NCI-H345 treated with DMSO at 0.1 percent for 48 hours (cell line): Measurements from ENCODE around the gene TBL1X.
"Not testable (repeated sequence)": the region's sequence is repeated elsewhere in the genome, so short reads cannot be mapped to it uniquely, and the experiment has no call there.

Experiments
- DNase-seq: peaks from one replicate; lab custom pipeline; 2025; ENCODE audit not compliant: unreplicated experiment; lab: John Stamatoyannopoulos, UW

The TBL1X gene

DNA sequence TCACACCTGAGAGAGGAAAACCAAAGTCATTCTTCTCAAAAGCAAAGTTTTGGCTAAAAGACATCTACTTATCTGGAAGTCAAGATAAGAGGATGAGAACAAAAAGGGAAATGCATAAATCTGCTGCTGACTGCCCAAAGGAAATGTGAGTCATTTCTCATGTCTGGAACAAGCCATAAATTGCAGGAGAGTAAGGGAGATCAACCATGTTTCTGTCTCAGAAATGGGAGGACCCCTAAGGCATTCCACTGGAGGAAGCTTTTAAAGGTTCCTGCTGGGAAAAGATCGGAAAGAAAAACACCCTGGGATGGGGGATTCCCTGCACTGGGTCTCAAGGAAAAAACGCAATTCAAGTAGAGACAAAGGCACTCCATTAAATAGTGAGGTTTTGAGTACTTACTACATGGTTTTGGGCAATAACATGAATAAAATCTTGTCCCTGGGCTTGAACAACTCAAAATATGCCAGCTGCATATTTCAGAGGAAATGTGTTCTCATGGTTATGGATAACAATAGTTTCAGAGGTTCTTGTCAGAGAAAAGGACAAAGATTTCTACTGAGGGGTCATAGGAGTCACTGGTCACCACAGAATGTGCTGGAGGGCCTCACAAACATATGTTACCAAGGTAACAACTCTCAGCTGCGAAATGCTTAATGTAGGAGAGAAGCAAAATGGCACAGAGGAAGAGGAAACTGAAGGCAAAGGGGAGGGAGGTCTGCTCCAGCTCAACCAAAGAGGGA, 281.5 kb downstream of the TBL1X start:
- DNase-seq: no peak

DNA sequence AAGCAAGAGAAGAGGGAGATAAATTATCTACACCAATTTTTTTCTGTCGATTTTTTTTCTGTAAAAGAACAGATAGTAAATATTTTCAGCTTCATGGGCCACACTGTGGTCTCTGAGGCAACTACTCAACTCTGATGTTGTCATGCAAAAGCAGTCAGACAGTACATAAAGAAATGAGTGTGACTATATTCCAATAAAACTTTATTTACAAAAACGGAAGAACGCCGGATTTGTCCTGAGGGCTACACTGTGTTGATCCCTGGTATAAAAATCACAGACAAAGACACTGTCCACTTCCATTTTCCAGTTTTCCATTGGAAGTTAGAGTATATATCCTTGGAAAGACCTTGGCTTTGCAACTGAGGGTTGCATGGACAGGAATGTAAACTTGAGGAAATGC, 282.8 kb downstream of the TBL1X start:
- no peak for DNase-seq

DNA sequence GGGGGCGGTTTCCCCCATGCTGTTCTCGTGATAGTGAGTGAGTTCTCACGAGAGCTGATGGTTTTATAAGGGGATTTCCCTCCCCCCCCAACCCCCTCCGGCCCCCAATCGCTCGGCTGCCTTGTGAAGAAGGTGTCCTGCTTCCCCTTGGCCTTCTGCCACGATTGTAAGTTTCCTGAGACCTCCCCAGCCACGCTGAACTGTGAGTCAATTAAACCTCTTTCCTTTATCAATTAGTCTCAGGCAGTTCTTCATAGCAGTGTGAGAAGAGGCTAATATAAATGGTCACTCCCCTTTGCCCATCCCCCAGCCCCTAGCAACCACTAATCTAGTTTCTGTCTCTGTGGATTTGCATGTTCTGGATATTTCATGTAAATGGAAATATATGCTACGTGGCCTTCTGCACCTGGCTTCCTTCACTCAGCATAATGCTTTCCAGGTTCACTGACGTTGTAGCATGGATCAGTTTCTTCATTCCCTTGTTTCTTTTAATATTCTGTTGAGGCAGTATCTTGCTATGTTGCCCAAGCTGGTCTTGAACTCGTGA, 284.4 kb downstream of the TBL1X start:
- DNase-seq: no peak

DNA sequence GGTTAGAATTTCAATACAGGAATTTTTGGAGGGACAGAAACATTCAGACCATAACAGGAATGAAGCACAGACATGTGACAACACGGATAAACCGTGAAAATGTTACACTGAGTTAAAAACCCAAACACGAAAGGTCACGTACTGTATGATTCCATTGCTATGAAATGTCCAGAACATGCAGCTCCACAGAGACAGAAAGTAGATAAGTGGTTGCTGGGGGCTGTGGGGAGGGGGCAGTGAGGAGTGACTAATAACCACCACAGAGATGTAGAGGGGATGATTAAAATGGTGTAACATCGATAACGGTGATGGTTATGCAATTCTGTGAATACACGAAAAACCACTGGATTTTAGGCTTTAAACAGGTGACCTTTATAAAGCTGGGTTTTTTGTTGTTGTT, 292.5 kb downstream of the TBL1X start:
- no peak for DNase-seq

DNA sequence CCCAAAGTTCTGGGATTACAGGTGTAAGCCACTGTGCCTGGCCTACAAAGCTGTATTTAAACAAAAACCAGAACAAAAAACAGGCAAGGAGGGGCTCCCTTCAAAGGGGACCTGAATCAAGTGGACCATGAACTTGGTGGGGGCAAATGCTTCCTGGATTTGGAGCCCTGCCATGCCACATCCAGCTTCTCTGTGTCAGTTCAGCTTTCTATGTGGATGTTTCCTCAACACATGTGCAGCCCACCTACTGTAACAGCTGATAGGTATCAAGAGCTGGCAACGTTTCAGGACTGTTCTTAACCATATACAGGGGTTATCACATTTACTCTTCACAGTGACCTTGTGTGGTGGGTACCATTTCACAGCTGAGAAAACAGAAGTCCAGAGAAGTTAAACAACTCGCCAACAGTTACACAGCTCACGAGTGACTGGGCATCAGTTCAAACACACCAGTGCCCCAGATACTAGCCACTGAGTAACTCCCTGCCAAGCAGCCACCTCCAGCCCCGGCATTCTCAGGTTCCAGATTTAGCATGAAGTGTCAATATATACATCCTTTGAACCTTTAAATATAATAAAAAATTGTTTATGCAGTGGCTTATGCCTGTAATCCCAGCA, 293.3 kb downstream of the TBL1X start:
- DNase-seq: no peak

DNA sequence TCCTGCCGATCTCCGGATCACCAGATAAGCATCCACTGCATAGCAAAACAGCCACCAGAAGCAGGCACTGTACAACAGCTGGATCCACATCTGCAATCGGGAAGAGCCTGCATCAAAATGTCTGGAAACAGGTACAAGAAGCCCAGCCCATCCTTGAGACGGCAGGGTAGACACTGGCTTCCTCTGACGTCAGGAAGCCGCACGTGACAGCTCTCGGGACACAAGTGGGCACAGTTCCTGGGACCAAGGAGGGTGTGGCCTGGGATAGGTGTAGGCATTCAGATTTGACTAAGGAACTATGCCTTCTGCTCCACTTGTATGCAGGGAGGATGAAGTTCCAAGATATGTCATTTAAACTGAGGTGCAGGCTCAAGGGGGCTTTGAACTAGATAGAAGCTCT, 294.5 kb downstream of the TBL1X start:
- no peak for DNase-seq

DNA sequence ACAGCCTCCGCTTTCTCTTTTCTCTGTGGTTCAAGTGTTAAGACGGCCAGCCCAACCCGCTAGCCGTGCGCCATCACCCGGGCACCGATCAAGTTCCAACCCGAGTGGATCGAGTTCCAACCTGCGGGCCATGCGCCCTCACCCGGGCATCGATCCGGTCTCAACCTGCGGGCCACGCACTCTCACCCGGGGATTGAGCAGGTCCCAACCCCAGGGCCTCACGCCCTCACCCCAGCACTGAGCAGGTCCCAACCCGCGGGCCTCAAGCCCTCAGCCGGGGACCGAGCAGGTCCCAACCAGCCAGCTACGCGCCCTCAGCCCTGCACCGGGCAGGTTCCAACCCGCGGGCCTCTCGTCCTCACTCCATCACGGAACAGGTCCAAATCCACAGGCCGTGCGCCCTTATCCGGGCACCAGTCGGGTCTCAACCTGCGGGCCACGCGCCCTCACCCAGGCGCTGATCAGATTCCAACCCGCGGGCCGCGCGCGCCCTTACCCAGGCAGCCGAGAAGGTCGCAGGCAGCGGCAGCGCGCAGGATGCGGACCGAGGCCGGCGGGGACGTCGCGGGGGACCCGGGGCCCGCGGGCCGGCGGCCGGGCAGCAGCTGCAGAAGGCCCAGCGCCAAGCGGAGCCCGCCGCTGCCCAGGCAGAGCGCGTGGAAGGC, 300.3 kb downstream of the TBL1X start:
- DNase-seq: no peak

DNA sequence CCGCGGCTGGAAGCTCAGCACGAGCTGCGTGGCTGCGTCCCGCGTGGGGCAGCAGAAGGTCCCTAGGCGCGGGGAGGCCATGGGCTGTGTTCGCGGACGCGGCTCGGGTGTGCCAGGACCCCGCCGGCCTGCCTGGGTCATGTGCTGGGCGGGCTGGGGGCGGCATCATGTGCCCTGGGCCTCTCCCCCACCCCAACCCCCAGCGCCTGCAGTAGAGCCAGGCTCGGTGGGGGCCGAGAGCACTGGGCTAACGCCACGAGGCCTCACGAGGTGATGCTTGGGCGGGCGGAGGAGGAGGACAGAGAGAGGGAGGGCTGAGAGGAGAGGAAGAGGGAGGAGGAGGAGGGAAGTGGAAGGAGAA, 300.9 kb downstream of the TBL1X start, which contains the start of gene GPR143:
GPR143 (minus strand) TSS at position 111 of the 361 bp plus-strand sequence; CDS start at position 81, 30 bp downstream.
- no peak for DNase-seq

DNA sequence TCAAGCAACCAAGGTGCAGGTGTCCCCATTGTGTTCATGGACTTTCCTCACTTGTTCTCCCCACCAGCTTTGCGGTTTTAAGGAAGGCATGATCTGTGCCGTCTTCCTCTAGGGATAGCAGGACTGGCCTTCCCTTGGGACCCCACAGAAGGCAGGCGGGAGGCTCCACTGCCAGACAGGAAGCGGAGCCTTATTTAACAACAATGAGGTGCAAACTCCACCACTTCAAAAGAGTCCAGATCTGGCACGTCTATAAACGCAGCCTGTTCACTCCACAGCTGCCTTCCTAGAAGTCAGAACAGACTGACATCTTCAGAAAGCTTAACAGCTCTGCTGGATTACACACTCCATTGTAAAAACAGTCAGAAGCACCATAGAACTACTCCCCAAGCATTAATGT, 302.5 kb downstream of the TBL1X start:
- no peak for DNase-seq

DNA sequence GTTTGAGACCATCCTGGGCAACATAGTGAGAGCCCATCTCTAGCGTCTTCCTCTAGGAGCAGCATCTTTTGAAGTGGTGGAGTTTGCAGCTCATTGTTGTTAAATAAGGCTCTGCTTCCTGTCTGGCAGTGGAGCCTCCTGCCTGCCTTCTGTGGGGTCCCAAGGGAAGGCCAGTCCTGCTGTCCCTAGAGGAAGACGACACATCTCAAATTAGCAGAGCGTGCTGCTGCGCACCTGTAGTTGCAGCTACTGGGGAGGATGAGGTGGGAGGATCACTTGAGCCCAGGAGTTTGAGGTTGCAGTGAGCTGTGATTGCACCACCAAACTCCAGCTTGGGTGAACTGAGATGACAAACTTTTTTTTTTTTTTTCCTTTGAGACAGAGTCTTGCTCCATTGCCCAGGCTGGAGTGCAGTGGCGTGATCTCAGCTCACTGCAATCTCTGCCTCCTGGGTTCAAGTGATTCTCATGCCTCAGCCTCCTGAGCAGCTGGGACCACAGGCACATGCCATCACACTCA, 303.5 kb downstream of the TBL1X start:
- not testable (repeated sequence) for DNase-seq

DNA sequence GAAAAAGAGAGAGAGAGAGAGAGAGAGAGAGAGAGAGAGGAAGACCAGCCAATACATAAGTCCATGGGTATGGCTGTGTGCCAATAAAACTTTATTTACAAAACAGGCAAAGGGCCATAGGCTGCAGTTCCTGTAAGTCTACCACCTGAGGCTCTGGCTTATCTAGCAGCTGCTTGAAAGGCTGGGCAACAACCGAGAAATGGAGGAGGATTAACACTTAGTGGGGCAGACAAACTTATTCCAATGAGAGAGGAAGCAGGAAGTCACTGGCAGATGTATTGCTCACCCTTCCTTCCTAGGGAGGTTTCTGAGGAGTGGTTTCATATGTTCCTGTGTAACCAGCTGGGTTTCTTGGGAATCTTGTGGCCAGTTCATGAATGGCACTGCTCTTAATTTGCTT, 305.5 kb downstream of the TBL1X start:
- DNase-seq: no peak

DNA sequence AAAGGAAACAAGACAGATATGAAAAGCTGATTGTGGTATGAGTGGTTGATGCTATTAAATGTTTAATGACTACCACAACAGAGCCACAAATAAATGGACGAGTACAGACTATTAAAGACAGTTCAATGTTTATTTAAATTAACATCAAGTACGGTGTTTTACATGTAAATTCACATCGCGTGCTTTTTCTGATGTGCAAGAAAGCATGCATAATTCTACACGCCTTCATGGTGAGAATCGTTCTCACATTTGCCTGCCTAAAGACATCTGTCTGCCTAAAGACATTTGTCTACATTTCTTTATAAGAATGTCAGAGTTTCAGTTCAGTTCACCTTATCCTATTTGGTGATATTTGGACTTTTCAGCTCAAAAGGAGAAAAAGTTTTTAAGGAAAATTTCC, 308.1 kb downstream of the TBL1X start:
- DNase-seq: no peak

DNA sequence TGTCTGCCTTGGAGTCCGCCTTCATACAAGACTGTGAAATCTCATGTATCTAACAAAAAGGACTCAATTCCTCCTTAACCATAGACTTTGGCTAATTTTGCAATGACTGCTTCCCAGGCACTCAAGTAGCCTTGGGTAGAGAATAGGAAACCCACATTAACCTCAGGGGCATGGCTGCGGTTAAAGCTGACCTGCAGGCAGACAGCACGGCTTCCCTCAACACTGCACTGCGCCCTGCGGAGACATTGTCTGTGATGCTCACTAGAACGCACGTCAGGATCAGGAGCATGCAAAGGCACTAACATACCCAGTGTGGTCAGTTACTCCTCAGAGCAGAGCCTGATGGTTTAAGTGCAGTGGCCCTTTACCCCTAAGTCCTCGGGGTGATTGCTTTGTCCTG, 311.1 kb downstream of the TBL1X start:
- DNase-seq: no peak

DNA sequence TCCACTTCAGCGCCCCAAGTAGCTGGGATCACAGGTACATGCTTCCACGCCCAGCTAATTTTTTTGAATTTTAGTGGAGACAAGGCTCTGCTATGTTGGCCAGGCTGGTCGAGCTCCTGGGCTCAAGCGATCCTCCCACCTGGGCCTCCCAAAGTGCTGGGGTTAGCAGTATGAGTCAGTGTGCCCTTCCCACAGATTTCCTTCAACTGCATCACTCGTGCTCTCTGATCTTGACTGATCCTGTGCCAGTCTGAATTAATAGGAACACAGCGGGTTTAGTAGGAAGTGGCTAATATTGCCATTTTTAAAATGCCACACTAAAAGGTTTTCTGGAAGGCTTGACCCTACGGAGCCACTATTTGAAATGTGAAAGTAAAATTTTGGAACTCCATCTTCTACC, 317.1 kb downstream of the TBL1X start:
- no peak for DNase-seq

DNA sequence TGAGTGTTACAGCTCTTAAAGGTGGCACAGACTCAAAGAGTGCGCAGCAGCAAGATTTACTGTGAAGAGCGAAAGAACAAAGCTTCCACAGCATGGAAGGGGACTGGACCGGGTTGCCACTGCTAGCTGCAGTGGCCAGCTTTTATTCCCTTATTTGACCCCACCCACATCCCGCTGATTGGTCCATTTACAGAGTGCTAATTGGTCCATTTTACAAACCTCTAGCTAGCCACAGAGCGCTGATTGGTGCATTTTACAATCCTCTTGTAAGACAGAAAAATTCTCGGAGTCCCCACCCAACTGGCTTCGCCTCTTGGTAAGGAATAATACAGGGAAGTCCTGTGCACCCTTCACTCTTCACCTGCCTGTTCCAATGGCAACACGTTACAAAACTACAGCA, 319.5 kb downstream of the TBL1X start:
- DNase-seq: no peak

DNA sequence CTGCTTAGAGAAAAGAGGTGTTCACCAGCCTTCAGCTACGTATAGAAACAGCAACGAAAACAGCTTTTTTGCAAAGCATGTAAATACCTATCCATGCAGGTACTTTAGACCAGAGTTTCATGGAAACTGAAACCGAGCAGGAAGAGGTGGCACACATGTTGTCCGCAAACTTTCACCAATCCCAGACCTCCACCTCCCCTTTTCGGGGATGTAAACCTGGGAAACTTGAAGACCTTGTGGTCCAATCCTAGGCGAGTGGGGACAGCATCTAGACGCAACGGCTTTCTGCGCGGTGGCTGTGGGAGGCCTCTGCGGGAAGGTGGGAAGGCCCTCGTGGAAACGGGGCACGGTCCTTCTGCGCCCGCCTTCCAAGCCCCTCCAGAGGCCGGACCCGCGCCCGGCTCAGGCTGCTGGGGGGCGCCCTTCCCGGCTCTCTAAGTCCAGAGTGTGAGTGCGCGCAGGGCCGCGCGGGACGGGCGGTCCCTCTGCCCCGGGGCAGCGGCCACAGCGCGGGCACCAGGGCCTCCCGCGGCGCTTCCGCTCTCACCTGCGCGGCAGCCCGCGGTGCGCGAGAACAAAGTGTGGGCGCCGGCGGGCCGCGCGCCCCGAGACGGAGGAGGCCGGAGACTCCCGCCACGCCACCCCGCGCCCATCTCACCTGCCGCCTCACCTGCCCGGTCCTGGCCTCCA, 320.5 kb downstream of the TBL1X start:
- no peak for DNase-seq

DNA sequence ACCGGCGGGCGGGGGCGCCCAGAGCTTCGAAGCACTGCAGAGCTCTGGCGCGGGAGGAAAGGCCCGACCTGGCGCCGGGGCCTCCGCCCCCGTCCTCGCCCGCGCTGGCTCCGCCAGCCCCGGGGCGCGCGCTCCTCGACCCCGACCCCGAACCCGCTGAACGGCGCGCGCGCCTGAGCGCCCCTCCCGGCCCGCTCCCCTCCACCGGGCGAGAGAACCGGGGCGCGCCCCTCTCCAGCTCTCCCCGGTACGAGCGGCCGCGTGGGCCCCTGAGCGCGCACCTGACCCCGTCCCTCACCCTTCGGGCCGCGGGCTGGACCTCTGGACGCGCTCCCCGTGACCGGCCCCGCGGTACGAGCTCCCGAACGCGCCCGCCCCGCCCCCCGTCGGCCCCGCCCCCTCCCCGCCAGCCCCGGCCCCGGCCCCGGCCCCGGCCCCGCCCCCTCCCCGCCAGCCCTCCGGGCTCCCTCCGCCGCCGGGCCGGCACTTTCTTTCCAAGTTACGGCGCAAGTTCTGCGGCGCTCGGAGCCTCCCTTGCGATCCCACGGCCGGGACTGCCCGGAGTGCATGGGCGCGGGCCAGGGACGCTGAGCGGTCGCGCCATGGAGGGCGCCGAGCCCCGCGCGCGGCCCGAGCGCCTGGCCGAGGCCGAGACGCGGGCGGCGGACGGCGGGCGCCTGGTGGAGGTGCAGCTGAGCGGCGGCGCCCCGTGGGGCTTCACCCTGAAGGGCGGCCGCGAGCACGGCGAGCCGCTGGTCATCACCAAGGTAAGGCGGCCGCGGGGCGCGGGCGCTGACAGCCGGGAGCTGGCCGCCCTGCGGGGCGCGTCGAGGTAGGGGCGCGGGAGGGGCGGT, 321.3 kb downstream of the TBL1X start, which contains the start of gene SHROOM2:
SHROOM2 (plus strand) TSS at position 486 of the 854 bp plus-strand sequence; CDS start at position 603, 117 bp downstream.
- no peak for DNase-seq

DNA sequence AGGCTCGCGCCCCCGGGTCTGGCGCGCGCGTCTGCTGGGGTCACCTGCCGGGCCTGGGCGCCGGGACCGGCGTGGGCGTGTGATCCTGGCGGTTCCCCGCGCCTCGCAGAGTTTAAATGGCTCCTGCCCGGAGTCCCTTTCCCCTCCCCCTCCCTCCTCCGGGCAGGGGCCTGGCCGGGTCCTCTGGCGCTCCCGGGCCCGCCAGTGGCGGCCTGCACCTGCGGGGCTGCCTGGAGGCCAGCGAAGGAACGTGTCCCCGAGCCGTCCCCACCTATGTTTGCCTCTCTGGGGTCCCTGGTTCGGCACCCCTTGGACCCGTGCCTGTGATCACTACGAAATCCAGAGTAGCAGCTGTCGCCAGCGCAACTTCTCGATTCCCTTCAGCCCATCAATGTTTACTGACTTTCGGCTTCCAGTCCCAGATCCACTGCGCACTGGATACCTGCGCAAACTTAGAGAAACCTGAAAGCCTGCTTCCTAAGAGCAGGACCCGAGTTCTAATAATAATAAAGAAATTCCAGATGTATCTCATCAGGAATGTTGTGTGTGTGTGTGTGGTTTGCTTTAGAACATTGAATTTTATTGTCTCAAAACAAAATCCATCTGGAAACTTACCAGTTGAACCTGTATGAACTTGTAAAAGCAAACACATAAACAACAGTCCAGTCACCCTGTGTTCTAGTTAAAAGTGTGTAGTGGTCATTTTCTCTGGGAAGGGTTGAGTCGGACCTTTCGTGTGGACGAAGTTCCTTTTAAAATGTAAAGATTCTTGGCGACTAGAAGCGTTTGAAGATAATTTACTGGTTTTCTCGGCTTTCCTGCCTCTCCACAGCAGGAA, 322.2 kb downstream of the TBL1X start:
- no peak for DNase-seq

DNA sequence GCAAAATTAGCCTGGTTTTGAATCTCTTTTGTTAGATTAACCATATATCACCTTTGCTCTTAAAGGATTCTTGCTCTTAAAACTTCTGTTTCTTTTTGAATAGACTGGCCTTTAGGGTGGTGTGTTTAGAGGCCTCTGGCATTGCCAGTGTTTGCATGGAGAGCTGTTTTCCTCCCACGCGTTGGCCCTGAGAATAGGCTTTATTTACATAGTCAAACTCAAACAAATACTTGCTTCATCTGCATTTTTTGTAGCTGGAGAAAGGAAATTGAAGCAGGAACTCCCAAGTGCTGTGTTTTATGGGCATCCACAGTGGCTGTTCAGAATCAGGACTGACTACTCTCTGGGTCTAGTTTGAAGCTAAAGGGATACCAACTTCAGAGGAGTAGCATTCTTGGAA, 324.1 kb downstream of the TBL1X start:
- no peak for DNase-seq
